Measurements from ENCODE around the gene MAML2.

Gene MAML2

GRCh38 chr11:96095884-96096303, 247.1 kb downstream of the MAML2 start:
- no peak overlapping the region for H3K4me3 ChIP-seq (ENCODE audit: low read depth, low read length)
- TF ChIP-seq CTCF (IDR thresholded peaks at IDR 0.05; ENCODE audit: low read depth, low read length) = no peak

- no peak for TF ChIP-seq CTCF (IDR thresholded peaks at IDR 0.05; ENCODE audit: low read depth, low read length)
- no peak overlapping the region for H3K4me3 ChIP-seq (ENCODE audit: low read depth, low read length)
Observed at GRCh38 chr11:96094156-96094555, 248.8 kb downstream of the MAML2 start.

DNA sequence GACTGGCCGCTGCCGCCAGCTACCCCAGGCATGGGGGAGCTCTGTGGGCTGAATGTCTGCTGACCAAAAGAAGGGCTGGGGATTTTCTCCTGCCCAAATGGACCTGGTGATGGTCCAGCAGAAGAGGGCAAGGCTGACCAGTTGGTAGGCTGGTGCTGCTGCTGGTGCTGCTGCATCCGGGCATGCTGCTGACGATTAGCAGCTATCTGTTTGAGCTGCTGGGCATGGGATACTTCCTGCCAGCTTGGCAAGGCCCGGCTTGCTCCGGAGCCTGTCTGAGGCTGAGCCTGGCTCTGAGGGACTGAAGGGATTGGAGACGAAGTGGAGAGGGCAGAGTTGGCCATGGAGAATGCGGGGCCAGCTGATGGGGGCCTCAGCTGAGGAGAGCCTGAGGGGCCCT, 250.5 kb downstream of the MAML2 start:
- no peak overlapping the region for H3K4me3 ChIP-seq (ENCODE audit: low read depth, low read length)
- no peak for TF ChIP-seq CTCF (IDR thresholded peaks at IDR 0.05; ENCODE audit: low read depth, low read length)

- H3K4me3 ChIP-seq (ENCODE audit: low read depth, low read length) = no peak overlapping the region
- TF ChIP-seq CTCF (IDR thresholded peaks at IDR 0.05; ENCODE audit: low read depth, low read length) = no peak
Observed at GRCh38 chr11:96091476-96091875, 251.5 kb downstream of the MAML2 start.

DNA sequence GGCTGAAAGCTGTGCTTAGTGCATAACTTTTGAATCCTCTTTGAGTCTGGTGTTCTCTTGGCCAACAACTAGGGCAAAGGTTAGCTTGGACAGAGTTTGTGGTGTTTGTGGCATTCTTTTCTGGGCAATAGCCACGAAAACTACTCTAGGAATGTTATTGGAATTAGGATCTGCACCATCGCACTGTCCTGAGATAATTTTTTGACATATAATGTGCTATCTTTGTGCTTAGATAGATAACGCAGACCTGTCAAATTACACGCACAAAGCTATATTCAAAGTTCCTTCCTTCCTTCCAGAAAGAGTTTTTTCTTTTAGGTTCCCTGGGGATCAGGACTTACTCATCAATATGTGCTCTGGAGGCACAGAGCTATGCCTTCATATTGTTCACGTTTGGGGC, 252.3 kb downstream of the MAML2 start:
- no peak for TF ChIP-seq CTCF (IDR thresholded peaks at IDR 0.05; ENCODE audit: low read depth, low read length)
- H3K4me3 ChIP-seq (ENCODE audit: low read depth, low read length) = no peak overlapping the region

GRCh38 chr11:96088914-96089313, 254.1 kb downstream of the MAML2 start:
- TF ChIP-seq CTCF (IDR thresholded peaks at IDR 0.05; ENCODE audit: low read depth, low read length) = no peak
- H3K4me3 ChIP-seq (ENCODE audit: low read depth, low read length) = no peak overlapping the region

DNA sequence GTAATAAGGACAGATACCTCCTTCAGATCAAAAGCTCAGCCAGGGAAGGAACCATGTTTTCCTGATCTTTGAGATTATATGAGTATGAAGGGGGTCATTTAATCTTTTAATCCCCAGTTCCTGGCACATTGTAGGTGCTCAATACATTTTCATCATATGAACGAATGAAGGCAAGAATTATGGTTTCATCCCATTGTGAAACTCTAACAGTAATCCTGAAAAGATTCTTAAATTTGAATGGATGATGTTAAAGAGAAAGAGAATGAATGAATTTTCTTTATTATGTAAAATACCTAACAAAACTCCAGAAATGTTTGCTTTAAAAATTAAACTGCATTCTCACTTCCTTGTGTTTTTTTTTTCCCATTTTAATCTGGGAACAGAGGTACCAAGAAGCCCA, 256.9 kb downstream of the MAML2 start:
- no peak overlapping the region for H3K4me3 ChIP-seq (ENCODE audit: low read depth, low read length)
- TF ChIP-seq CTCF (IDR thresholded peaks at IDR 0.05; ENCODE audit: low read depth, low read length) = no peak

All from WI38 (cell line).